Measurements from ENCODE around the gene LIME1. TPM values are rescaled to one million over a fixed set of nuclear protein-coding genes. Genes with fewer than 3 reads are reported as not detected.
A peak's percentile ranks its signal among the peaks of the same experiment; 100 is the strongest.

Gene LIME1
- total and polyA plus RNA-seq, 8 donors: 3.0 to 10.8 (median 6.3) TPM

GRCh38 chr20:63753381-63753780 lies 16.9 kb downstream of the LIME1 start:
- H3K27me3 ChIP-seq: no peaks in the 10 kb centered on the region
- no peaks in the 10 kb centered on the region for H3K4me1 ChIP-seq
- H3K36me3 ChIP-seq: no peaks in the 10 kb centered on the region
- TF ChIP-seq CTCF (IDR thresholded peaks at IDR 0.05): no peak
- ATAC-seq: no peak
- no peaks in the 10 kb centered on the region for H3K9me3 ChIP-seq
- H3K4me3 ChIP-seq: no peak overlapping the region
- H3K27ac ChIP-seq: no peak overlapping the region
- intact Hi-C loops (cut with DNase I): no loop called here
- peak in 1 of 4 donors; percentile 55 for DNase-seq

GRCh38 chr20:63754008-63754407 lies 17.5 kb downstream of the LIME1 start:
- no peak overlapping the region for H3K27ac ChIP-seq
- intact Hi-C loops (cut with DNase I): no loop called here
- ATAC-seq (no peak), DNase-seq (peak in 1 of 4 donors; percentile 58)
- H3K36me3 ChIP-seq: no peaks in the 10 kb centered on the region
- H3K4me1 ChIP-seq: no peaks in the 10 kb centered on the region
- no peak overlapping the region for H3K4me3 ChIP-seq
- TF ChIP-seq CTCF (IDR thresholded peaks at IDR 0.05): no peak
- H3K9me3 ChIP-seq: no peaks in the 10 kb centered on the region
- H3K27me3 ChIP-seq: no peaks in the 10 kb centered on the region

GRCh38 chr20:63755933-63756647 lies 19.6 kb downstream of the LIME1 start:
- H3K9me3 ChIP-seq: no peaks in the 10 kb centered on the region
- H3K27me3 ChIP-seq: no peaks in the 10 kb centered on the region
- TF ChIP-seq CTCF (IDR thresholded peaks at IDR 0.05): no peak
- no peaks in the 10 kb centered on the region for H3K36me3 ChIP-seq
- intact Hi-C loops (cut with DNase I): no loop called here
- no peak overlapping the region for H3K27ac ChIP-seq
- no peak overlapping the region for H3K4me3 ChIP-seq
- H3K4me1 ChIP-seq: no peaks in the 10 kb centered on the region
- ATAC-seq (no peak), DNase-seq (peak in 1 of 4 donors; percentile 53)

- intact Hi-C loops (cut with DNase I): no loop called here
- no peaks in the 10 kb centered on the region for H3K9me3 ChIP-seq
- no peak overlapping the region for H3K27ac ChIP-seq
- no peaks in the 10 kb centered on the region for H3K4me1 ChIP-seq
- H3K27me3 ChIP-seq: no peaks in the 10 kb centered on the region
- DNase-seq (peak in 1 of 4 donors; percentile 28), ATAC-seq (no peak)
- no peak overlapping the region for H3K4me3 ChIP-seq
- no peak for TF ChIP-seq CTCF (IDR thresholded peaks at IDR 0.05)
- H3K36me3 ChIP-seq: no peaks in the 10 kb centered on the region
Measured at GRCh38 chr20:63756648-63756991, 20.2 kb downstream of the LIME1 start.

- H3K27me3 ChIP-seq: no peaks in the 10 kb centered on the region
- intact Hi-C loops (cut with DNase I): no loop called here
- H3K27ac ChIP-seq: no peak overlapping the region
- no peaks in the 10 kb centered on the region for H3K36me3 ChIP-seq
- TF ChIP-seq CTCF (IDR thresholded peaks at IDR 0.05): no peak
- peak in 1 of 4 donors; percentile 8 for DNase-seq
- no peak overlapping the region for H3K4me3 ChIP-seq
- H3K4me1 ChIP-seq: no peaks in the 10 kb centered on the region
- no peaks in the 10 kb centered on the region for H3K9me3 ChIP-seq
- ATAC-seq: no peak
Measured at GRCh38 chr20:63758152-63758551, 21.7 kb downstream of the LIME1 start.

Data from left lung (tissue), 10 donors.